ENCODE data around the gene SBF1. TPM values are rescaled to one million over a fixed set of nuclear protein-coding genes. Genes with fewer than 3 reads are reported as not detected.

SBF1 gene
- total RNA-seq, 4 donors from 2014 or later = 92.5 to 137 (median 115) TPM

DNA sequence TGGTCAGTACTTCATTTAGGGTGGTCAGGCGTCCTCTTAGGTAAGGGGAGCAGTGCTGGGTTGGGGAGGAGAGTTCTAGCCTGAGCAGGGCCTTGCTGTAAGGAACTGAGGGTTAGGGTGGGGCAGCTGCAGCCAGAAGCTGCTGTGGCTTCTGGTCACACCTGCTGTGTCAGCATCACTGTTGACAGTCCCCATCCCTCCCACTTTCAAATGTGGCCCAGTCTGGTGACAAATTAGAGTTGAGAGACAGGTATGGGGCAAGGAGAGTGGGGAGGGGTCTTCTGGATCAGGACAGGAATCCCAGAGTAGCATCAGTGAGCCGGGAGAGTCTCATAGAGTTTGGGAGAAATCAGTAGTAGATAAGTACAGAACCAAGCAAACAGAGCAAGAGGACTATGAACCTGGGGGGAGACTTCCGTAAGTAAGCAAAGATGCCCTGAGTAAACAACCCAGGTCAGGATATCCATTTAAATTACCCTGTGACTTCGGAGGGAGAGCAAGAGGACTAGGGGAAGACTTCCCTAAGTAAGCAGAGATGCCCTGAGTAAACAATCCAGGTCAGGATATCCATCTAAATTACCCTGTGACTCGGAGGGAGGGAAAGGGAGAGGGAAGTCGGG, 78.0 kb downstream of the SBF1 start:
- no peaks in the 10 kb centered on the region for H3K27me3 ChIP-seq
- no peak overlapping the region for H3K27ac ChIP-seq
- DNase-seq (ENCODE audit: low spot score in 2 of 2) = no peak
- WGBS = 72% methylated on average over 6 of the region's 6 CpGs
- TF ChIP-seq, protein P1, sequence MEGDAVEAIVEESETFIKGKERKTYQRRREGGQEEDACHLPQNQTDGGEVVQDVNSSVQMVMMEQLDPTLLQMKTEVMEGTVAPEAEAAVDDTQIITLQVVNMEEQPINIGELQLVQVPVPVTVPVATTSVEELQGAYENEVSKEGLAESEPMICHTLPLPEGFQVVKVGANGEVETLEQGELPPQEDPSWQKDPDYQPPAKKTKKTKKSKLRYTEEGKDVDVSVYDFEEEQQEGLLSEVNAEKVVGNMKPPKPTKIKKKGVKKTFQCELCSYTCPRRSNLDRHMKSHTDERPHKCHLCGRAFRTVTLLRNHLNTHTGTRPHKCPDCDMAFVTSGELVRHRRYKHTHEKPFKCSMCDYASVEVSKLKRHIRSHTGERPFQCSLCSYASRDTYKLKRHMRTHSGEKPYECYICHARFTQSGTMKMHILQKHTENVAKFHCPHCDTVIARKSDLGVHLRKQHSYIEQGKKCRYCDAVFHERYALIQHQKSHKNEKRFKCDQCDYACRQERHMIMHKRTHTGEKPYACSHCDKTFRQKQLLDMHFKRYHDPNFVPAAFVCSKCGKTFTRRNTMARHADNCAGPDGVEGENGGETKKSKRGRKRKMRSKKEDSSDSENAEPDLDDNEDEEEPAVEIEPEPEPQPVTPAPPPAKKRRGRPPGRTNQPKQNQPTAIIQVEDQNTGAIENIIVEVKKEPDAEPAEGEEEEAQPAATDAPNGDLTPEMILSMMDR (IDR thresholded peaks at IDR 0.05) = no peak
- H3K9me3 ChIP-seq = no peaks in the 10 kb centered on the region
- peaks cover 16% of the 10 kb centered on the region for H3K4me1 ChIP-seq
- H3K36me3 ChIP-seq = peaks cover 28% of the 10 kb centered on the region
- H3K4me3 ChIP-seq = no peak overlapping the region

Other genes starting within 250 kb of the SBF1 start
- 100 to 1,000 TPM in 1 of 4 donors, 10 to 100 TPM in 3; 43.0 to 113 (median 69.7) TPM for gene TUBGCP6, start 230.0 kb downstream of the SBF1 start, total RNA-seq
- 10 to 100 TPM; 43.1 to 93.7 (median 56.2) TPM for gene HDAC10, start 223.8 kb downstream of the SBF1 start, total RNA-seq
- gene MAPK12, start 213.4 kb downstream of the SBF1 start, total RNA-seq = 1 to 10 TPM; 1.3 to 5.7 (median 3.3) TPM
- 1 to 10 TPM; 3.8 to 5.8 (median 4.5) TPM for gene MAPK11, start 204.7 kb downstream of the SBF1 start, total RNA-seq
- 100 to 1,000 TPM; 117 to 231 (median 192) TPM for gene PLXNB2, start 167.4 kb downstream of the SBF1 start, total RNA-seq
- gene DENND6B, start 148.0 kb downstream of the SBF1 start, total RNA-seq = 1 to 10 TPM; 3.3 to 5.4 (median 3.4) TPM
- 10 to 100 TPM; 46.7 to 70.3 (median 64.6) TPM for gene PPP6R2, start 131.7 kb downstream of the SBF1 start, total RNA-seq
- 1 to 10 TPM in 1 of 4 donors, under 1 TPM in 2, not detected in 1; 0.24 to 2.7 (median 0.30) TPM for gene ADM2, start 6.5 kb upstream of the SBF1 start, total RNA-seq
- gene MIOX, start 11.8 kb upstream of the SBF1 start, total RNA-seq = not detected
- gene LMF2, start 32.7 kb upstream of the SBF1 start, total RNA-seq = 10 to 100 TPM; 28.9 to 65.6 (median 44.7) TPM
- 10 to 100 TPM; 39.6 to 51.9 (median 50.0) TPM for gene NCAPH2, start 33.2 kb upstream of the SBF1 start, total RNA-seq
- 1 to 10 TPM in 3 of 4 donors, not detected in 1; 1.7 to 7.9 (median 4.7) TPM for gene SCO2, start 50.6 kb upstream of the SBF1 start, total RNA-seq
- gene TYMP, start 55.0 kb upstream of the SBF1 start, total RNA-seq = 10 to 100 TPM; 23.6 to 46.9 (median 30.8) TPM
- under 1 TPM in 1 of 4 donors, not detected in 3; 0.26 TPM for gene KLHDC7B, start 70.9 kb upstream of the SBF1 start, total RNA-seq
- gene SYCE3, start 87.9 kb upstream of the SBF1 start, total RNA-seq = not detected
- gene CPT1B, start 103.4 kb upstream of the SBF1 start, total RNA-seq = 10 to 100 TPM; 12.7 to 46.6 (median 19.2) TPM
- 10 to 100 TPM; 43.0 to 86.5 (median 73.0) TPM for gene CHKB, start 107.8 kb upstream of the SBF1 start, total RNA-seq
- gene MAPK8IP2, start 125.8 kb upstream of the SBF1 start, total RNA-seq = 1 to 10 TPM; 2.6 to 4.4 (median 3.7) TPM
- 10 to 100 TPM; 37.0 to 51.3 (median 42.2) TPM for gene ARSA, start 153.1 kb upstream of the SBF1 start, total RNA-seq
- gene SHANK3, start 197.8 kb upstream of the SBF1 start, total RNA-seq = 10 to 100 TPM in 2 of 4 donors, 1 to 10 TPM in 2; 2.9 to 15.9 (median 9.5) TPM